H1 (cell line): Measurements from ENCODE around the gene ATP1A1. TPM values are rescaled to one million over a fixed set of nuclear protein-coding genes. Genes with fewer than 3 reads are reported as not detected.

Experiments
- CTCF ChIA-PET: fragments of 300-600 bp; sonication (Branson Sonifier 250); formaldehyde crosslinking; loops from one replicate; lab custom pipeline; 2021; ENCODE audit not compliant: partially characterized antibody; lab: Charles Lee
- POLR2A ChIA-PET: fragments of 300-600 bp; sonication (Branson Sonifier 250); formaldehyde crosslinking; loops from one replicate; lab custom pipeline; 2021; ENCODE audit warnings: inconsistent platforms; ENCODE audit not compliant: partially characterized antibody; lab: Charles Lee
- DNase-seq, 2 experiments: peaks; one replicate each; pipeline versions ENCODE4 v3.0.0 to v3.0.0-alpha.2; 2010 to 2022; ENCODE audit warnings: low spot score in 2 of 2, low read depth in 1 of 2, mixed read lengths in 1 of 2
- FAIRE-seq: peaks from 2 replicates; lab custom pipeline; 2011; peaks lifted over from hg19 to GRCh38; lab: Jason Lieb, UNC
- H2AFZ ChIP-seq: 2 replicates; pipeline ENCODE4 v1.8.1; 2012; ENCODE audit warnings: low read length, inconsistent platforms
- H2AK5ac ChIP-seq: 2 replicates; pipeline ENCODE4 v1.6.1; 2013; ENCODE audit warnings: low read depth, low read length
- H2BK120ac ChIP-seq: replicated peaks from 2 replicates; pipeline ENCODE3; 2013; ENCODE audit warnings: low read depth, low read length, inconsistent platforms
- H2BK12ac ChIP-seq: 2 replicates; pipeline ENCODE4 v1.6.1; 2013; ENCODE audit warnings: low read depth, low read length
- H2BK15ac ChIP-seq: 2 replicates; pipeline ENCODE4 v1.6.1; 2013; ENCODE audit warnings: low read length
- H2BK20ac ChIP-seq: 2 replicates; pipeline ENCODE4 v1.6.1; 2013; ENCODE audit warnings: low read length
- H2BK5ac ChIP-seq: 2 replicates; pipeline ENCODE4 v1.6.1; 2013; ENCODE audit warnings: low read depth, low read length
- H3K14ac ChIP-seq: 2 replicates; pipeline ENCODE4 v1.6.1; 2013; ENCODE audit warnings: inconsistent platforms; ENCODE audit not compliant: insufficient read length
- H3K18ac ChIP-seq: 2 replicates; pipeline ENCODE4 v1.6.1; 2013; ENCODE audit warnings: low read length; ENCODE audit errors: extremely low read depth
- H3K23ac ChIP-seq: 2 replicates; pipeline ENCODE4 v1.6.1; 2013; ENCODE audit warnings: inconsistent platforms; ENCODE audit not compliant: insufficient read length
- H3K23me2 ChIP-seq: 2 replicates; pipeline ENCODE4 v1.6.1; 2013; ENCODE audit warnings: low read depth, low read length
- H3K27ac ChIP-seq: 2 replicates; pipeline ENCODE4 v1.6.1; 2011; ENCODE audit warnings: low read depth, low read length, inconsistent platforms
- H3K27me3 ChIP-seq, 4 experiments: replicated peaks in 1 of 4; 1 replicate in 1 of 4; 2 replicates in 3 of 4; pipeline versions ENCODE4 v1.6.1 to v1.8.1; 2011 to 2013; ENCODE audit warnings: low read length in 3 of 4, mild to moderate bottlenecking in 3 of 4, inconsistent platforms in 2 of 4, mixed read lengths in 2 of 4, moderate library complexity in 1 of 4; ENCODE audit not compliant: control insufficient read depth in 3 of 4, insufficient read depth in 3 of 4; ENCODE audit errors: extremely low read depth in 1 of 4
- H3K36me3 ChIP-seq, 4 experiments: 2 replicates each; pipeline versions ENCODE4 v1.6.1 to v1.8.1; 2011 to 2013; ENCODE audit warnings: mild to moderate bottlenecking in 4 of 4, low read length in 3 of 4, moderate library complexity in 2 of 4, control low read depth in 1 of 4, inconsistent platforms in 1 of 4; ENCODE audit not compliant: insufficient read depth in 4 of 4, control insufficient read depth in 2 of 4
- H3K4ac ChIP-seq: replicated peaks from 2 replicates; pipeline ENCODE3; 2013; ENCODE audit warnings: low read length, low read depth, mixed read lengths, inconsistent platforms; ENCODE audit not compliant: insufficient read length
- H3K4me1 ChIP-seq, 4 experiments: replicated peaks in 1 of 4; 1 replicate in 1 of 4; 2 replicates in 3 of 4; pipeline versions ENCODE4 v1.6.1 to v1.8.1; 2011 to 2013; ENCODE audit warnings: low read length in 3 of 4, inconsistent platforms in 2 of 4, mixed read lengths in 1 of 4; ENCODE audit not compliant: insufficient read depth in 4 of 4, control insufficient read depth in 3 of 4
- H3K4me2 ChIP-seq, 2 experiments: 2 replicates each; pipeline versions ENCODE4 v1.6.1 to v1.8.1; 2011 to 2013; ENCODE audit warnings: low read depth in 2 of 2, low read length in 2 of 2, control low read depth in 1 of 2, inconsistent platforms in 1 of 2, mild to moderate bottlenecking in 1 of 2; ENCODE audit not compliant: insufficient read depth in 1 of 2
- H3K4me3 ChIP-seq, 4 experiments: fragments of 200-600, 300-600 bp in 1 of 4; sonication (generic), shearing (Covaris generic), sonication (Bioruptor Twin) in 1 of 4; 2 replicates each; pipeline versions ENCODE4 v1.5.1 to v1.8.1; 2011 to 2016; ENCODE audit warnings: low read length in 4 of 4, low read depth in 3 of 4, control low read depth in 2 of 4, inconsistent platforms in 2 of 4, mild to moderate bottlenecking in 2 of 4, mixed read lengths in 1 of 4, moderate library complexity in 1 of 4; ENCODE audit not compliant: insufficient read depth in 2 of 4; ENCODE audit errors: extremely low read depth in 1 of 4
- H3K56ac ChIP-seq: replicated peaks from 2 replicates; pipeline ENCODE3; 2013; ENCODE audit warnings: low read depth, mild to moderate bottlenecking, mixed read lengths, low read length, inconsistent platforms; ENCODE audit not compliant: insufficient read length
- H3K79me1 ChIP-seq: 2 replicates; pipeline ENCODE4 v1.6.1; 2013; ENCODE audit warnings: low read depth, low read length, control low read depth
- H3K79me2 ChIP-seq, 2 experiments: 2 replicates each; pipeline versions ENCODE4 v1.6.1 to v1.8.1; 2012 to 2013; ENCODE audit warnings: low read length in 2 of 2, mild to moderate bottlenecking in 2 of 2, inconsistent platforms in 1 of 2; ENCODE audit not compliant: insufficient read depth in 2 of 2, control insufficient read depth in 1 of 2
- H3K9ac ChIP-seq, 4 experiments: replicated peaks in 1 of 4; 1 replicate in 1 of 4; 2 replicates in 3 of 4; pipeline versions ENCODE4 v1.6.1 to v1.8.1; 2011 to 2013; ENCODE audit warnings: low read depth in 3 of 4, low read length in 3 of 4, control low read depth in 2 of 4, mild to moderate bottlenecking in 2 of 4, moderate library complexity in 2 of 4, inconsistent platforms in 1 of 4; ENCODE audit errors: extremely low read depth in 1 of 4
- H3K9me3 ChIP-seq, 2 experiments: 2 replicates each; pipeline versions ENCODE4 v1.6.1 to v1.8.1; 2012 to 2013; ENCODE audit warnings: mild to moderate bottlenecking in 2 of 2, moderate library complexity in 2 of 2, control low read depth in 1 of 2, inconsistent platforms in 1 of 2, low read depth in 1 of 2, low read length in 1 of 2, mixed read lengths in 1 of 2; ENCODE audit not compliant: insufficient read depth in 2 of 2
- H4K20me1 ChIP-seq, 2 experiments: replicated peaks in 1 of 2; 2 replicates each; pipeline versions ENCODE3 to v1.8.1; 2011 to 2013; ENCODE audit warnings: inconsistent platforms in 2 of 2, low read length in 2 of 2, mild to moderate bottlenecking in 1 of 2; ENCODE audit not compliant: insufficient read depth in 2 of 2, control insufficient read depth in 1 of 2
- H4K5ac ChIP-seq: 2 replicates; pipeline ENCODE4 v1.6.1; 2013; ENCODE audit warnings: low read length, low read depth, mixed read lengths, inconsistent platforms; ENCODE audit not compliant: insufficient read length
- H4K8ac ChIP-seq: 2 replicates; pipeline ENCODE4 v1.8.0; 2013; ENCODE audit warnings: mild to moderate bottlenecking, moderate library complexity, low read length, inconsistent platforms; ENCODE audit not compliant: insufficient read depth; ENCODE audit errors: extremely low read depth
- H4K91ac ChIP-seq: replicated peaks from 2 replicates; pipeline ENCODE3; 2013; ENCODE audit warnings: low read length, mixed read lengths, inconsistent platforms; ENCODE audit not compliant: insufficient read length
- SIN3A ChIP-seq, 2 experiments: IDR thresholded peaks in 1 of 2; conservative IDR thresholded peaks in 1 of 2; 2 replicates each; pipeline ENCODE4 v1.6.1; 2011 to 2012; ENCODE audit warnings: low read length in 2 of 2, improper control_type of control experiment in 1 of 2, low read depth in 1 of 2, mild to moderate bottlenecking in 1 of 2
- WGBS, 2 experiments: shearing (Covaris generic) in 1 of 2; methylation state at CpG; one replicate each; pipeline versions ENCODE4 v1.1.6 to v1.1.7; 2013 to 2015; ENCODE audit warnings: low lambda C conversion rate in 2 of 2, mixed read lengths in 2 of 2, inconsistent platforms in 1 of 2, low coverage in 1 of 2, missing lambda C conversion rate in 1 of 2; ENCODE audit not compliant: insufficient replicate concordance in 2 of 2, insufficient coverage in 1 of 2, insufficient read length in 1 of 2; ENCODE audit errors: extremely low coverage in 1 of 2, missing lambda C conversion rate in 1 of 2; 5-methylcytosine and 5-hydroxymethylcytosine counted together
- polyA plus RNA-seq, 7 experiments: library from polyadenylated mRNA; depleted of rRNA in 3 of 7; stranded (reverse) in 5 of 7; unstranded in 2 of 7; fragments of >200 nt in 5 of 7; fragments of 200-250 nt in 2 of 7; gene quantifications; 1 replicate in 5 of 7; 2 replicates in 1 of 7; 4 replicates in 1 of 7; pipeline versions ENCODE4 v1.2.1 to v1.2.3, GENCODE V29; 2011 to 2013; ENCODE audit warnings: missing spikeins in 2 of 7, mixed read lengths in 2 of 7
- total RNA-seq: library from RNA; stranded (reverse); fragmentation: NEBNext Ultra II Directional; extraction: Animal tissue kit (Norgen Biotek cat#: 25700); gene quantifications from 2 replicates; pipeline ENCODE4 v1.2.1, GENCODE V29; 2021

ATP1A1 gene
- total and polyA plus RNA-seq, 2 of the 8 experiments (the other 6 are each of a cell fraction or from before 2014, with no cell fraction given) = 222 to 325 TPM

GRCh38 chr1:116424863-116425262, 51.8 kb downstream of the ATP1A1 start:
- H2AFZ ChIP-seq = no peak overlapping the region
- no peak for TF ChIP-seq SIN3A (conservative IDR thresholded peaks at IDR 0.05 in 1 of 2, IDR thresholded peaks at IDR 0.05 in 1 of 2; ENCODE audit: low read depth in 1 of 2, low read length in 2 of 2)
- no peak overlapping the region for H4K8ac ChIP-seq
- H2BK15ac ChIP-seq = no peak overlapping the region
- H4K91ac ChIP-seq = no peak overlapping the region
- no peak overlapping the region for H4K5ac ChIP-seq
- FAIRE-seq (no peak), DNase-seq (no peak)
- H4K20me1 ChIP-seq = no peaks in the 10 kb centered on the region
- no peak overlapping the region for H3K4me2 ChIP-seq
- H3K79me2 ChIP-seq = no peaks in the 10 kb centered on the region
- no peak overlapping the region for H3K23ac ChIP-seq
- H3K14ac ChIP-seq = no peak overlapping the region
- WGBS, 2 experiments = 74% methylated on average over 1 of the region's 1 CpG; no CpG with 5 or more reads in 1 of the 2 experiments
- no peak overlapping the region for H2BK5ac ChIP-seq
- H3K9ac ChIP-seq = no peak overlapping the region
- no peak overlapping the region for H2BK120ac ChIP-seq
- H3K56ac ChIP-seq = no peak overlapping the region
- no peaks in the 10 kb centered on the region for H3K4me1 ChIP-seq
- no peaks in the 10 kb centered on the region for H3K36me3 ChIP-seq
- no peak overlapping the region for H2BK12ac ChIP-seq
- H3K27ac ChIP-seq = no peak overlapping the region
- no peak overlapping the region for H2AK5ac ChIP-seq
- 0 out of 2 replicates have a peak, but pooled peaks cover 3% of the 10 kb centered on the region for H3K23me2 ChIP-seq
- H3K27me3 ChIP-seq = no peaks in the 10 kb centered on the region; a peak in 1 of 7 replicates
- CTCF ChIA-PET = no interaction called here
- no peak overlapping the region for H2BK20ac ChIP-seq
- H3K79me1 ChIP-seq = no peaks in the 10 kb centered on the region
- H3K18ac ChIP-seq = no peak overlapping the region
- POLR2A ChIA-PET = no interaction called here
- H3K4ac ChIP-seq = no peak overlapping the region
- H3K4me3 ChIP-seq = no peak overlapping the region
- H3K9me3 ChIP-seq = no peaks in the 10 kb centered on the region
